K562 (cell line): ENCODE data around the gene DCAF8. TPM values are rescaled to one million over a fixed set of nuclear protein-coding genes. Genes with fewer than 3 reads are reported as not detected.
A peak's percentile ranks its signal among the peaks of the same experiment; 100 is the strongest.

ENCODE experiments used
- ETS1 ChIP-seq: conservative IDR thresholded peaks from 2 replicates; pipeline ENCODE4 v1.6.1; 2011; ENCODE audit warnings: low read depth, mild to moderate bottlenecking, low read length; ENCODE audit not compliant: control insufficient read depth
- GTF3C2 ChIP-seq: IDR thresholded peaks from 3 replicates; pipeline ENCODE4 v1.6.1; 2011; ENCODE audit warnings: borderline replicate concordance, mild to moderate bottlenecking, moderate library complexity; ENCODE audit not compliant: insufficient read length; ENCODE audit errors: extremely low read depth
- JUNB ChIP-seq: fragments of 450-650 bp; formaldehyde crosslinking; conservative IDR thresholded peaks from 2 replicates; pipeline ENCODE4 v1.4.0; 2020; ENCODE audit warnings: mild to moderate bottlenecking
- MNT ChIP-seq, 2 experiments: fragments of 450-650 bp; conservative IDR thresholded peaks; 2 replicates each; pipeline ENCODE4 v1.6.1; 2017; ENCODE audit warnings: mild to moderate bottlenecking in 2 of 2, moderate library complexity in 2 of 2
- PRDM10 ChIP-seq: fragments of 450-650 bp; IDR thresholded peaks from 2 replicates; pipeline ENCODE4 v1.6.1; 2018; ENCODE audit not compliant: partially characterized antibody
- SAP30 ChIP-seq: fragments of 200-600 bp; sonication (generic); IDR thresholded peaks from 2 replicates; pipeline ENCODE4 v1.6.1; 2012; ENCODE audit warnings: borderline replicate concordance, low read depth, mild to moderate bottlenecking, moderate library complexity, low read length, control low read depth, inconsistent platforms; ENCODE audit not compliant: insufficient read depth, poor library complexity, severe bottlenecking
- SREBF2 ChIP-seq: sonication (generic); formaldehyde crosslinking; IDR thresholded peaks from 2 replicates; pipeline ENCODE4 v1.4.0; 2020; ENCODE audit warnings: mild to moderate bottlenecking, missing genetic modification reagents
- TBP ChIP-seq: optimal IDR thresholded peaks from 2 replicates; pipeline ENCODE3; 2011; ENCODE audit warnings: low read depth, low read length, improper control_type of control experiment
- TCF15 ChIP-seq: fragments of 250-450 bp; sonication (Bioruptor Pico); IDR thresholded peaks from 2 replicates; pipeline ENCODE4 v1.8.0; 2022; ENCODE audit warnings: moderate library complexity, mild to moderate bottlenecking, inconsistent platforms
- TOE1 ChIP-seq, 2 experiments: fragments of 450-650 bp in 1 of 2; sonication (generic) in 1 of 2; formaldehyde crosslinking in 1 of 2; IDR thresholded peaks; 2 replicates each; pipeline versions ENCODE4 v1.7.1 to v1.8.0; 2016 to 2022; ENCODE audit warnings: borderline replicate concordance in 2 of 2, mild to moderate bottlenecking in 2 of 2, antibody characterized with exemption in 1 of 2, inconsistent platforms in 1 of 2, low read depth in 1 of 2, missing genetic modification reagents in 1 of 2, moderate library complexity in 1 of 2
- YY1 ChIP-seq, 3 experiments: IDR thresholded peaks; 2 replicates each; pipeline ENCODE4 v1.6.1; 2011; ENCODE audit warnings: low read length in 2 of 3, mild to moderate bottlenecking in 2 of 3, moderate library complexity in 2 of 3, borderline replicate concordance in 1 of 3, control low read depth in 1 of 3, low read depth in 1 of 3; ENCODE audit not compliant: insufficient read depth in 3 of 3, insufficient replicate concordance in 2 of 3, control insufficient read depth in 1 of 3, insufficient read length in 1 of 3; ENCODE audit errors: extremely low read depth in 1 of 3
- ZNF124 ChIP-seq: sonication (generic); formaldehyde crosslinking; IDR thresholded peaks from 2 replicates; pipeline ENCODE4 v1.8.1; 2022; ENCODE audit warnings: missing genetic modification reagents
- ZNF316 ChIP-seq: fragments of 450-650 bp; IDR thresholded peaks from 2 replicates; pipeline ENCODE4 v1.6.1; 2016
- ZNF354B ChIP-seq: fragments of 250-450 bp; sonication (Bioruptor Pico); IDR thresholded peaks from 2 replicates; pipeline ENCODE4 v1.4.0; 2020
- polyA plus RNA-seq, 8 experiments: library from polyadenylated mRNA; depleted of rRNA in 4 of 8; stranded (reverse) in 5 of 8; unstranded in 3 of 8; fragments of >200 nt; fragmentation: Nextera tagmentation in 2 of 8; fragmentation: Illumina TruSeq in 1 of 8; extraction: Ambion mirVana in 2 of 8; extraction: Trizol in 1 of 8; gene quantifications; 2 replicates each; pipeline versions ENCODE4 v1.2.1 to v1.2.3, GENCODE V29; 2011 to 2014; ENCODE audit warnings: inconsistent platforms in 1 of 8, missing spikeins in 1 of 8
- total RNA-seq, 7 experiments: library from RNA; depleted of rRNA in 6 of 7; stranded (reverse); fragments of >200 nt in 6 of 7; fragmentation: Illumina TruSeq in 2 of 7; extraction: Trizol in 2 of 7; gene quantifications; 2 replicates each; pipeline versions ENCODE4 v1.2.1 to v1.2.3, GENCODE V29; 2011 to 2021; ENCODE audit warnings: low replicate concordance in 1 of 7

Gene DCAF8
- total and polyA plus RNA-seq, 9 of the 15 experiments (the other 6 are each of a cell fraction or from before 2014, with no cell fraction given): 11.6 to 149 (median 81.3) TPM

GRCh38 chr1:160205242-160206035 is 56.9 kb downstream of the DCAF8 start, which contains the start of gene PEA15 (continued):
- TF ChIP-seq TCF15 (CRISPR knock-in tag): no peak
- peak; percentile 25 for TF ChIP-seq SAP30
- no peak for TF ChIP-seq ZNF354B (CRISPR knock-in tag)
- TF ChIP-seq SREBF2: no peak
- TF ChIP-seq PRDM10: peak; percentile 52
- TF ChIP-seq ZNF316: no peak
- peak in 2 of 3 experiments; percentile 24 to 29 for TF ChIP-seq YY1 (IDR thresholded peaks at IDR 0.05; ENCODE audit: borderline replicate concordance in 1 of 3, control insufficient read depth in 1 of 3, extremely low read depth in 1 of 3, insufficient read depth in 3 of 3, insufficient read length in 1 of 3, insufficient replicate concordance in 2 of 3, low read depth in 1 of 3, low read length in 2 of 3)
- no peak for TF ChIP-seq ZNF124 (CRISPR knock-in tag)
- peak in 1 of 2 experiments; percentile 66; a peak in 2 of 4 replicates for TF ChIP-seq MNT (conservative IDR thresholded peaks at IDR 0.05)
- peak; percentile 24 for TF ChIP-seq ETS1
- TF ChIP-seq JUNB (CRISPR knock-in tag): no peak
- peak; percentile 44; the same call in 1 of the 2 replicates for TF ChIP-seq TOE1 (IDR thresholded peaks at IDR 0.05; ENCODE audit: borderline replicate concordance)
- TF ChIP-seq TOE1 (CRISPR knock-in tag; IDR thresholded peaks at IDR 0.05; ENCODE audit: borderline replicate concordance, low read depth): no peak
- TF ChIP-seq GTF3C2: no peak
- TF ChIP-seq TBP: peak; percentile 7
